ENCODE measurements around the gene GDF11. TPM values are rescaled to one million over a fixed set of nuclear protein-coding genes. Genes with fewer than 3 reads are reported as not detected.

GDF11 gene
- total RNA-seq, 1 donor from 2014 or later, result 52.4 TPM

GRCh38 chr12:55723516-55724225, 19.3 kb upstream of the GDF11 start:
- H3K9me3 Mint-ChIP-seq (ENCODE audit: unreplicated experiment), result peaks cover 6% of the 10 kb centered on the region
- H3K27me3 Mint-ChIP-seq (ENCODE audit: unreplicated experiment), result peaks cover 2% of the 10 kb centered on the region
- DNase-seq, result no peak
- peaks cover 9% of the 10 kb centered on the region for H3K36me3 Mint-ChIP-seq (ENCODE audit: unreplicated experiment)
- peak overlapping the region; percentile 5 for H3K27ac Mint-ChIP-seq (ENCODE audit: unreplicated experiment)
- TF ChIP-seq CTCF (IDR thresholded peaks at IDR 0.05; ENCODE audit: partially characterized antibody, unreplicated experiment), result no peak
- peaks cover 28% of the 10 kb centered on the region for H3K4me1 Mint-ChIP-seq (ENCODE audit: low read depth, unreplicated experiment)
- no peak overlapping the region for H3K4me3 Mint-ChIP-seq (ENCODE audit: unreplicated experiment)

- Mint-ChIP-seq H3K27ac (ENCODE audit: unreplicated experiment) (peak overlapping the region; percentile 2), H3K27me3 (ENCODE audit: unreplicated experiment) (peaks cover 4% of the 10 kb centered on the region), H3K9me3 (ENCODE audit: unreplicated experiment) (peaks cover 6% of the 10 kb centered on the region), H3K4me3 (ENCODE audit: unreplicated experiment) (peak overlapping the region; percentile 96), H3K36me3 (ENCODE audit: unreplicated experiment) (peaks cover 9% of the 10 kb centered on the region), H3K4me1 (ENCODE audit: low read depth, unreplicated experiment) (peaks cover 26% of the 10 kb centered on the region)
- DNase-seq, result peak; percentile 76
- peak; percentile 44 for TF ChIP-seq CTCF (IDR thresholded peaks at IDR 0.05; ENCODE audit: partially characterized antibody, unreplicated experiment)
Observed at GRCh38 chr12:55724226-55724939, 18.5 kb upstream of the GDF11 start.

- peaks cover 9% of the 10 kb centered on the region for H3K9me3 Mint-ChIP-seq (ENCODE audit: unreplicated experiment)
- H3K36me3 Mint-ChIP-seq (ENCODE audit: unreplicated experiment), result peaks cover 9% of the 10 kb centered on the region
- H3K27ac Mint-ChIP-seq (ENCODE audit: unreplicated experiment), result peak overlapping the region; percentile 80
- H3K27me3 Mint-ChIP-seq (ENCODE audit: unreplicated experiment), result peaks cover 9% of the 10 kb centered on the region
- TF ChIP-seq CTCF (IDR thresholded peaks at IDR 0.05; ENCODE audit: partially characterized antibody, unreplicated experiment), result no peak
- peaks cover 28% of the 10 kb centered on the region for H3K4me1 Mint-ChIP-seq (ENCODE audit: low read depth, unreplicated experiment)
- no peak for DNase-seq
- H3K4me3 Mint-ChIP-seq (ENCODE audit: unreplicated experiment), result peak overlapping the region; percentile 96
Observed at GRCh38 chr12:55724940-55725309, 18.0 kb upstream of the GDF11 start.

- no peak for TF ChIP-seq CTCF (IDR thresholded peaks at IDR 0.05; ENCODE audit: partially characterized antibody, unreplicated experiment)
- Mint-ChIP-seq H3K36me3 (ENCODE audit: unreplicated experiment) (peaks cover 9% of the 10 kb centered on the region), H3K4me3 (ENCODE audit: unreplicated experiment) (peak overlapping the region; percentile 96), H3K27ac (ENCODE audit: unreplicated experiment) (peak overlapping the region; percentile 80), H3K9me3 (ENCODE audit: unreplicated experiment) (peaks cover 12% of the 10 kb centered on the region), H3K27me3 (ENCODE audit: unreplicated experiment) (peaks cover 13% of the 10 kb centered on the region), H3K4me1 (ENCODE audit: low read depth, unreplicated experiment) (peaks cover 30% of the 10 kb centered on the region)
- DNase-seq, result no peak
Observed at GRCh38 chr12:55725556-55725955, 17.4 kb upstream of the GDF11 start.

- TF ChIP-seq CTCF (IDR thresholded peaks at IDR 0.05; ENCODE audit: partially characterized antibody, unreplicated experiment), result no peak
- DNase-seq, result no peak
- Mint-ChIP-seq H3K27me3 (ENCODE audit: unreplicated experiment) (peaks cover 17% of the 10 kb centered on the region), H3K36me3 (ENCODE audit: unreplicated experiment) (peaks cover 9% of the 10 kb centered on the region), H3K27ac (ENCODE audit: unreplicated experiment) (peak overlapping the region; percentile 70), H3K9me3 (ENCODE audit: unreplicated experiment) (peaks cover 14% of the 10 kb centered on the region), H3K4me3 (ENCODE audit: unreplicated experiment) (peak overlapping the region; percentile 96), H3K4me1 (ENCODE audit: low read depth, unreplicated experiment) (peaks cover 31% of the 10 kb centered on the region)
Observed at GRCh38 chr12:55726971-55727370, 16.0 kb upstream of the GDF11 start.
